Measurements from ENCODE around the gene CACNA2D1.
A peak's percentile ranks its signal among the peaks of the same experiment; 100 is the strongest.

CACNA2D1 gene

GRCh38 chr7:82126576-82126975, 317.0 kb downstream of the CACNA2D1 start:
- no peak overlapping the region for H3K27ac ChIP-seq (ENCODE audit: low read depth, low read length)
- no peak overlapping the region for H3K4me3 ChIP-seq (ENCODE audit: low read depth, low read length)
- H3K4me1 ChIP-seq (ENCODE audit: control insufficient read depth, insufficient read depth, low read length): peaks cover 13% of the 10 kb centered on the region
- H3K27me3 ChIP-seq (ENCODE audit: control insufficient read depth, insufficient read depth, low read length): no peaks in the 10 kb centered on the region
- H3K9ac ChIP-seq (ENCODE audit: low read depth, low read length): no peak overlapping the region
- peaks cover 8% of the 10 kb centered on the region; the same call in 1 of the 2 replicates for H3K9me3 ChIP-seq (ENCODE audit: control insufficient read depth, insufficient read depth, low read length)
- no peaks in the 10 kb centered on the region; the same call in 1 of the 2 replicates for H3K36me3 ChIP-seq (ENCODE audit: control insufficient read depth, insufficient read depth, low read length)

- Histone ChIP-seq H3K4me1 (ENCODE audit: control insufficient read depth, insufficient read depth, low read length) (peaks cover 13% of the 10 kb centered on the region), H3K27ac (ENCODE audit: low read depth, low read length) (no peak overlapping the region), H3K9ac (ENCODE audit: low read depth, low read length) (no peak overlapping the region), H3K36me3 (ENCODE audit: control insufficient read depth, insufficient read depth, low read length) (no peaks in the 10 kb centered on the region; the same call in 1 of the 2 replicates), H3K4me3 (ENCODE audit: low read depth, low read length) (no peak overlapping the region), H3K27me3 (ENCODE audit: control insufficient read depth, insufficient read depth, low read length) (no peaks in the 10 kb centered on the region), H3K9me3 (ENCODE audit: control insufficient read depth, insufficient read depth, low read length) (peaks cover 8% of the 10 kb centered on the region; the same call in 1 of the 2 replicates)
Measured at GRCh38 chr7:82124445-82124844, 319.1 kb downstream of the CACNA2D1 start.

GRCh38 chr7:82122275-82122674, 321.3 kb downstream of the CACNA2D1 start:
- Histone ChIP-seq H3K9ac (ENCODE audit: low read depth, low read length) (no peak overlapping the region), H3K4me3 (ENCODE audit: low read depth, low read length) (peak overlapping the region; percentile 23; the same call in 1 of the 2 replicates), H3K27ac (ENCODE audit: low read depth, low read length) (no peak overlapping the region), H3K4me1 (ENCODE audit: control insufficient read depth, insufficient read depth, low read length) (peaks cover 13% of the 10 kb centered on the region), H3K27me3 (ENCODE audit: control insufficient read depth, insufficient read depth, low read length) (no peaks in the 10 kb centered on the region), H3K36me3 (ENCODE audit: control insufficient read depth, insufficient read depth, low read length) (no peaks in the 10 kb centered on the region; the same call in 1 of the 2 replicates), H3K9me3 (ENCODE audit: control insufficient read depth, insufficient read depth, low read length) (peaks cover 8% of the 10 kb centered on the region; the same call in 1 of the 2 replicates)

- H3K9me3 ChIP-seq (ENCODE audit: control insufficient read depth, insufficient read depth, low read length): no peaks in the 10 kb centered on the region
- no peaks in the 10 kb centered on the region for H3K36me3 ChIP-seq (ENCODE audit: control insufficient read depth, insufficient read depth, low read length)
- H3K9ac ChIP-seq (ENCODE audit: low read depth, low read length): no peak overlapping the region
- no peak overlapping the region for H3K27ac ChIP-seq (ENCODE audit: low read depth, low read length)
- no peaks in the 10 kb centered on the region for H3K27me3 ChIP-seq (ENCODE audit: control insufficient read depth, insufficient read depth, low read length)
- H3K4me1 ChIP-seq (ENCODE audit: control insufficient read depth, insufficient read depth, low read length): peaks cover 9% of the 10 kb centered on the region
- no peak overlapping the region for H3K4me3 ChIP-seq (ENCODE audit: low read depth, low read length)
Measured at GRCh38 chr7:82114237-82114636, 329.3 kb downstream of the CACNA2D1 start.

GRCh38 chr7:82110146-82110840, 333.3 kb downstream of the CACNA2D1 start:
- no peak overlapping the region for H3K4me3 ChIP-seq (ENCODE audit: low read depth, low read length)
- no peaks in the 10 kb centered on the region for H3K27me3 ChIP-seq (ENCODE audit: control insufficient read depth, insufficient read depth, low read length)
- peak overlapping the region; percentile 22 for H3K27ac ChIP-seq (ENCODE audit: low read depth, low read length)
- H3K9ac ChIP-seq (ENCODE audit: low read depth, low read length): no peak overlapping the region
- no peaks in the 10 kb centered on the region for H3K36me3 ChIP-seq (ENCODE audit: control insufficient read depth, insufficient read depth, low read length)
- H3K4me1 ChIP-seq (ENCODE audit: control insufficient read depth, insufficient read depth, low read length): peaks cover 9% of the 10 kb centered on the region
- H3K9me3 ChIP-seq (ENCODE audit: control insufficient read depth, insufficient read depth, low read length): no peaks in the 10 kb centered on the region

- H3K4me3 ChIP-seq (ENCODE audit: low read depth, low read length): no peak overlapping the region
- no peak overlapping the region for H3K27ac ChIP-seq (ENCODE audit: low read depth, low read length)
Measured at GRCh38 chr7:82109288-82109687, 334.3 kb downstream of the CACNA2D1 start.

GRCh38 chr7:82106201-82106600, 337.4 kb downstream of the CACNA2D1 start:
- Histone ChIP-seq H3K9ac (ENCODE audit: low read depth, low read length) (no peak overlapping the region), H3K36me3 (ENCODE audit: control insufficient read depth, insufficient read depth, low read length) (no peaks in the 10 kb centered on the region), H3K9me3 (ENCODE audit: control insufficient read depth, insufficient read depth, low read length) (no peaks in the 10 kb centered on the region), H3K27me3 (ENCODE audit: control insufficient read depth, insufficient read depth, low read length) (no peaks in the 10 kb centered on the region), H3K4me1 (ENCODE audit: control insufficient read depth, insufficient read depth, low read length) (peaks cover 9% of the 10 kb centered on the region), H3K4me3 (ENCODE audit: low read depth, low read length) (no peak overlapping the region), H3K27ac (ENCODE audit: low read depth, low read length) (no peak overlapping the region)

More at GRCh38 chr7:82109288-82109687, 334.3 kb downstream of the CACNA2D1 start:
- Histone ChIP-seq H3K9ac (ENCODE audit: low read depth, low read length) (no peak overlapping the region), H3K27me3 (ENCODE audit: control insufficient read depth, insufficient read depth, low read length) (no peaks in the 10 kb centered on the region), H3K9me3 (ENCODE audit: control insufficient read depth, insufficient read depth, low read length) (no peaks in the 10 kb centered on the region), H3K4me1 (ENCODE audit: control insufficient read depth, insufficient read depth, low read length) (peaks cover 9% of the 10 kb centered on the region), H3K36me3 (ENCODE audit: control insufficient read depth, insufficient read depth, low read length) (no peaks in the 10 kb centered on the region)

GRCh38 chr7:82105463-82105862, 338.1 kb downstream of the CACNA2D1 start:
- no peaks in the 10 kb centered on the region for H3K36me3 ChIP-seq (ENCODE audit: control insufficient read depth, insufficient read depth, low read length)
- no peaks in the 10 kb centered on the region for H3K9me3 ChIP-seq (ENCODE audit: control insufficient read depth, insufficient read depth, low read length)
- no peaks in the 10 kb centered on the region for H3K27me3 ChIP-seq (ENCODE audit: control insufficient read depth, insufficient read depth, low read length)
- peaks cover 4% of the 10 kb centered on the region for H3K4me1 ChIP-seq (ENCODE audit: control insufficient read depth, insufficient read depth, low read length)
- no peak overlapping the region for H3K27ac ChIP-seq (ENCODE audit: low read depth, low read length)
- H3K9ac ChIP-seq (ENCODE audit: low read depth, low read length): no peak overlapping the region
- H3K4me3 ChIP-seq (ENCODE audit: low read depth, low read length): no peak overlapping the region

GRCh38 chr7:82098414-82098813, 345.2 kb downstream of the CACNA2D1 start:
- Histone ChIP-seq H3K36me3 (ENCODE audit: control insufficient read depth, insufficient read depth, low read length) (no peaks in the 10 kb centered on the region), H3K4me1 (ENCODE audit: control insufficient read depth, insufficient read depth, low read length) (no peaks in the 10 kb centered on the region), H3K27me3 (ENCODE audit: control insufficient read depth, insufficient read depth, low read length) (no peaks in the 10 kb centered on the region), H3K9me3 (ENCODE audit: control insufficient read depth, insufficient read depth, low read length) (no peaks in the 10 kb centered on the region), H3K4me3 (ENCODE audit: low read depth, low read length) (no peak overlapping the region), H3K27ac (ENCODE audit: low read depth, low read length) (no peak overlapping the region), H3K9ac (ENCODE audit: low read depth, low read length) (no peak overlapping the region)

- no peaks in the 10 kb centered on the region for H3K27me3 ChIP-seq (ENCODE audit: control insufficient read depth, insufficient read depth, low read length)
- no peaks in the 10 kb centered on the region for H3K36me3 ChIP-seq (ENCODE audit: control insufficient read depth, insufficient read depth, low read length)
- no peaks in the 10 kb centered on the region for H3K4me1 ChIP-seq (ENCODE audit: control insufficient read depth, insufficient read depth, low read length)
- no peak overlapping the region for H3K9ac ChIP-seq (ENCODE audit: low read depth, low read length)
- H3K9me3 ChIP-seq (ENCODE audit: control insufficient read depth, insufficient read depth, low read length): no peaks in the 10 kb centered on the region
- H3K4me3 ChIP-seq (ENCODE audit: low read depth, low read length): no peak overlapping the region
- H3K27ac ChIP-seq (ENCODE audit: low read depth, low read length): no peak overlapping the region
Measured at GRCh38 chr7:82091126-82091684, 352.4 kb downstream of the CACNA2D1 start.

GRCh38 chr7:82087099-82087498, 356.5 kb downstream of the CACNA2D1 start:
- Histone ChIP-seq H3K9me3 (ENCODE audit: control insufficient read depth, insufficient read depth, low read length) (no peaks in the 10 kb centered on the region), H3K9ac (ENCODE audit: low read depth, low read length) (no peak overlapping the region), H3K36me3 (ENCODE audit: control insufficient read depth, insufficient read depth, low read length) (no peaks in the 10 kb centered on the region), H3K27me3 (ENCODE audit: control insufficient read depth, insufficient read depth, low read length) (no peaks in the 10 kb centered on the region), H3K4me3 (ENCODE audit: low read depth, low read length) (no peak overlapping the region), H3K4me1 (ENCODE audit: control insufficient read depth, insufficient read depth, low read length) (no peaks in the 10 kb centered on the region), H3K27ac (ENCODE audit: low read depth, low read length) (no peak overlapping the region)

Data from HUES48 (cell line).